Cerebellar cortex (tissue), 1 donor: ENCODE data around the gene SIAH1.
A peak's percentile ranks its signal among the peaks of the same experiment; 100 is the strongest.
"Not testable (repeated sequence)": the region's sequence is repeated elsewhere in the genome, so short reads cannot be mapped to it uniquely, and the experiment has no call there.

Source experiments
- DNase-seq: peaks from one replicate; pipeline ENCODE4 v3.0.0-alpha.2; 2015; ENCODE audit warnings: low spot score

SIAH1 gene

DNA sequence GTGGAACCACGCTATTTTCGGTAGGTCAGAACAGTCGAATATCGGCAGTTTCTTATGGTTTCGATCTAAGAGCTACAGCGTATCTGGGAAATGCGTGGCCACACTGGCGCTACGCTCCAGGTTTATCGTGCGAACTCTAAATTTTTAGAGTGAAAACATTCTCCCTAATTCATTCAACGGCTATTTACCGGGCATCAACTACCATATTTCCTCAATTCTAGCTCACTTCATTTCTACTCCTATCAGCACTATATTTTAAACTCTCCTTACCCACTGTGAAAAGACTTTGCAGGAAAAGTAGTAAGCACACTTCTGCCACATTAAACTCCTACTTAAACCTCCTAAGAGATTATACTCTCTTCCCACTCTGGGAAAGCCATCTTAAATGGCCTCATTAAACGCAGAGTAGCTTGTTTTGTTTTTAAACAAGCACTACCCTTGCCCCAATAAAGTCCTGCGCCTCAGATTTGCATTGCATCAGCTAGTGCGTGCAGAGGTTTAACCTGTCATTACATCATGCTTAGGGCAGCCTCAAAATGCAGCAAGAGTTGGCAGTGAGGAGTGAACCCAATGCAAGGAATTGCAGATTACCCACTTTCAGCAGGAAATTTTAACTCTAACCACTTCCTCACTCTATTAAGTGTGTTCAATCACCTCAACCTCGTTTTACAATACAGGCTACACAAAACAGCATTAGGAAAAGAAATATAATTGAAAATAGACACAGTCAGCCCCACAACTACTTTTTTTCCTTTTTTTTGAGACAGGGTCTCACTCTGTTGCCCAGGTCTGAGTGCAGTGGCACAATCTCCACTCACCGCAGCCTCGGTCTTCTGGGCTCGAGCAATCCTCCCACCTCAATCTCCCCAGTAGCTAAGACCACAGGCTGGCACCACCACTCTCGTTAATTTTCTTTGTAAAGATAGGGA lies 18.8 kb downstream of the SIAH1 start:
- DNase-seq = peak; percentile 66

DNA sequence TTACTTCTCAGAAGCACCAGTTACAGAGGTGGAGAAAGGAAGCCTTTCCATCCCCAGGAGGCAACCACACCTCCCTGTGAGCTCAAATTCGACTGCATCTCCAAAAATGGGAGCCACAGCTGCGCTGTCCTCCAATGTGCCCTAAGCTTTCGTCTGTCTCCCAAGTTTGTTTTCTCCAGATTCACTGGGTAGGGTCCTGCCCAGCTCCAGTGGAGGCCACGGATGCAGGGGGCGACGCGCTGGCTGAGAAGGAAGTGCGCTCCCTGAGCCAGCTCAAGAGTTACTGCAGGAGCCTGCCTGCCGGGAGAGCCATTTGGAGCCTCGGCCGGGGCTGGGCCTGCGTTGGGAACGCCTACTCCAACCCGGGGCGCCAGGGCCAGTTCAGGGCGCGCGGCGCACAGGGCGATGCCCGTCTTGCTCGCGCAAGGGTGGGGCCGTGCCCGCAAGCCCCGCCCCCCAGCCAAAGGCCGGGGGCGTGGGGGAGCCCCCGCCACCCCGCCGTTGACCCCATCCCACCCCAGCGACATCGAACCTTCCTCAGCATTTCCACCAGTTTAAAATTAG lies 19.5 kb downstream of the SIAH1 start:
- peak; percentile 85 for DNase-seq

DNA sequence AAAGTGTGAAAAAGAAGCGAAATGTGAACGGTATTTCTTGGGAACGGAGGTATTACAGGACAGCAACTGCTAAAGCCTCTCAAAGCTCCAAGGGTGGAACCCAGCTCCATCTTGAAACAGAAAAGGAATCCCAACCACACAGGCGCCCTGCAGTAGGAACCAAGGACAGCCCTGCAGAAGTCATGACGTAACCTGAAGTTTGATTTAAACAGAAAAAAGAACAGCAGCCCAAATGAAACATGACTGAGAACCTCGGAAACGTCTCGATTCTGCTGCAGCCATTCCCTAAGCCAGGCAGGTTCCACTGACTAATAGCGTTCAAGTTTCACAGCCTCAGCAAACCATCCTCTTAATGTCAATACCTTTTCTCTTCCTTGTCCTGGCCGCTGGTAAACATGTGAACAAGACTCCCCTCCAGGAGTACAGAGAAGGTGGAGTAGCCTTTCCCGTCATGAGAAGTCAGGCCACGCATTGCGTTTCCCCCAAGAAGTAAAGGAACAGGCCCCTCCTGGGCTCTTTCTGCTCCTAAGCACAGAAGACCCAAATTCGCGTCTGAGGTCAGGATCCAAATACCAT lies 20.1 kb downstream of the SIAH1 start:
- peak; percentile 38 for DNase-seq

- DNase-seq = no peak
Measured at GRCh38 chr16:48361540-48362144, 23.6 kb downstream of the SIAH1 start.

DNA sequence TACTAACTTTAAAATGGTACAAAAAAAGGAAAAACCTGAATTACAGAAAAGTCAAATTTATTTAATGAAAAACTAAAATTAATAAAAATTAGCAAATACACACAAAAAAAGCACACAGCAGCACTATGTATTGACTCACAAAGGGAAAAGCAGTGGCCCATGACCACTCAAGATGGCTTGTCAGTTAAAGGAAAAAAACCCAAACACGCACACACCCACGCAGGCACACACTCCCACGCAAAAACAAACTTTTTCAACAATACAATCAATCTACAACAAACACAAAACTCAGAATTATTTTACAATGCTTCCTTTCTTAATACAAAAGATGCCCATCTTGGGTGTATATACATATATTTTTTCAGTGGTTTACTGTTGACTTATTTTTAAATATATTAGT lies 24.2 kb downstream of the SIAH1 start:
- DNase-seq = no peak

DNA sequence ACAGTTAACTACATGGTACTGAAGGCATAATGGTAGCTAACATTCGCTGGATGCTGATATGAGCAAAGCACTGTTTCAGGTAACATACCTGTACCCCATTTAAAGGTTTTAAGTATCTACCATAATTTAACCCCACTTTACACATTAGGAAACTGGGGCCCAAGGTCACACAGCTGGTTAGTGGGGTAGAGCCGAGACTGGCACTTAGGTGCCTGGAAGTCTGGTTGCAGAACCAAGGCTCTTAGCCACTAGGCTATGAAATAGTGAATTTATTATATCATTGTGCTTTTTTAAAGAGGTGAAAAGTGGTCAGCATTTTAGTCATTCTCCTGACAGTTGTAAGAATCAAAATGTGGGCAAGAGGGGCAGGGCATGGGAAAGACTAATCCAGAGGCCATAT lies 25.2 kb downstream of the SIAH1 start:
- DNase-seq = no peak

DNA sequence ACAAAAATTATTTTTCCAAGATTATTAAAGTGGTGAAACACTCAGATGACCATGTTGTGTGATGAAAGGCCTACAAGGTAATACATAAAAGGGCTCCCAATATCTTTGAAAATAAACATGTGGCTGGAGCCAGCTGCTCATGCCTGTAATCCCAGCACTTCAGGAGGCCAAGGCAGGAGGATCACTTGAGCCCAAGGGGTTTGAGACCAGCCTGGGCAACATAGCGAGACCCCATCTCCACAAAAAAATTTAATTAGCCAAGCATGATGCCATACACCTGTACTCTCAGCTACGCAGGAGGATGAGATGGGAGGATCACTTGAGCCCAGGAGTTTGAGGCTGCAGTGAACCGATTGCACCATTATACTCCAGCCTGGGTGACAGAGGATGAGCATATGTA lies 26.8 kb downstream of the SIAH1 start:
- DNase-seq = no peak

DNA sequence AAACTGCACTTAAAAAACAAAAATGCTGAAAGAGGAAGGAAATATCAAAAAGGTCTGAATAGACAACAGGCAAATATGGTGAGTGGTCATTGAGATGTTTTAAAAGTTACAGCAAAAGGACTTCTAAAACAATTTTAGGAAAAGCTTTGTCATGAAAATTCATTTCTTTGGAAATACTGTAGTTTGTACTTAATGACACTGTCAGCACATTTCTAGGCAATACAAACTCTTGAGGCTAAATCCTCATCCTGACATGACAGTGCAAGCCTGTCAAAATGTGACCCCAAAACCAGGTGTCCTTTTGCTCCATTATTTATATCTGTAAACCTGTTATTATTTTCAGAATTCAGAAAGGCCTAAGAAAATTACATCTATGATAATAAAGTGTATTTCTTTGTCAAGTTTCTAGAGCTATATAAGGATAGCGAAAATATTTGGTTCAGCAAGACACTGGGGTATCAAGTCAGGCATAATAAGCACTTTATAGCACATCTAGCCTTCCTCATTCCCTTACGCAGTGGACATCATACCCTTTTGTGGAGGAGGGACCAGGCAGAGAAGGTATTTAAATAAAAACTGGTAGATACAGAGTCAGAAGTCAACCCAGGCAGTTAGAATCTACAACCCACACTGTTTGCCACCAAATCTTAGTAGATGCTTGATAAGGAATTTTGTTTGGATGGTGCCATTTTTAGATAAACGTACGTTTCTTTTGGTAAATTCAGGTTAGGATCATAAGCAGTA lies 28.4 kb downstream of the SIAH1 start:
- DNase-seq = no peak

- DNase-seq = no peak
Measured at GRCh38 chr16:48354877-48355855, 30.0 kb downstream of the SIAH1 start.

GRCh38 chr16:48354385-48354784 lies 30.8 kb downstream of the SIAH1 start:
- DNase-seq = not testable (repeated sequence)

DNA sequence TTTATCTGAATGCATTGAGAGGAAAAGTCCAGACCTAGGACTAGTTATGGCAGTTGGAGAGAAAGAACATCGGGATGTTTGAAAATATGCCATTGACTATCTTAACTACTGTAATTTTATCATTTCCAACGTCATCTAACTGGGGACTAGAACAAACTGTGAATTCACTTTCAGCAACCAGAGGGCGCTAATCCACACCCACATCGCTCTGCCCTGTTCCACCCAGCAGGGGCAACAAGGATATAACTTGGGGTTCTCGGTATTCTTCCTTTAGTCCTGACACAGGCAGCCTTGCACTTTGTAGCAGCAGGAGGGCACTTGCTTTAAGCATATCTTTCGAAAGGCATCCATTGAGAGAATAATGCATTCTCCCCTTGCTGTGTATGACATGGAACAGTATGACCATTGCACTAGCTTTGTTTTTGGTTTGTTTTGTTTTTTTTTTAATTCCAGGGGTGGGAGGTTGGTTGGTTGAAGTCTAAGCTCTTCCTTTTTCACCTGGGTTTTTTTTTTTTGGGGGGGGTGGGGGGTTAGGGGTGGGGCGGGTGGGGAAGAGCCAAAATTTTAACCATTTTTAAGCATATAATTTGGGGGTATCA lies 31.5 kb downstream of the SIAH1 start:
- peak; percentile 67 for DNase-seq

GRCh38 chr16:48352648-48353390 lies 32.4 kb downstream of the SIAH1 start:
- DNase-seq = no peak

GRCh38 chr16:48350736-48351135 lies 34.5 kb downstream of the SIAH1 start:
- no peak for DNase-seq

GRCh38 chr16:48347980-48348379 lies 37.2 kb downstream of the SIAH1 start:
- DNase-seq = peak; percentile 89

- DNase-seq = peak; percentile 36
Measured at GRCh38 chr16:48347191-48347865, 37.9 kb downstream of the SIAH1 start.

- no peak for DNase-seq
Measured at GRCh38 chr16:48342591-48342990, 42.6 kb downstream of the SIAH1 start.

- no peak for DNase-seq
Measured at GRCh38 chr16:48340054-48340453, 45.2 kb downstream of the SIAH1 start.

- no peak for DNase-seq
Measured at GRCh38 chr16:48335961-48336360, 49.3 kb downstream of the SIAH1 start.

DNA sequence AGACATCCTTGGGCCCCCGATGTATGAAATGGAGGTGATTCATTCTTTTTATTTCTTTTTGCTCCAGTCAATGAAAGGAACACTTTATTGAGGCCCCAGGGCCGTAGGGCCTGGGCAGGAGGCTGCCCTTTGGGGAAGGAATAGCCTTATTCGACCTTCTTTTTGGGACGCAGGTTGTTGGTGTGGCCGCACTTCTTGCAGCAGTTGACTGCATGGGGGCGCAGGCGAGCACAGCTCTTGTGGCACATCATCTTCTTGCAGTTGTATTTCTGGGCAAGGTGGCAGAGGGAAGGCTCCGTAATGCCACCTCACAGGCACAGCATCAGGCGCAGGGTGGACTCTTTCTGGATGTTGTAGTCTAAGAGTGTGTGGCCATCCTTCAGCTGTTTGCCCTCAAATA lies 50.9 kb downstream of the SIAH1 start:
- DNase-seq = no peak
